Activated CD4-positive, alpha-beta T cell treated with anti-CD3 and anti-CD28 coated beads, Interleukin-2, Interleukin-4, amounts not matched to agents 100 ng/mL and 50 ng/mL, durations not matched to agents 16 hours and 8 hours (primary cell): ENCODE measurements around the gene PCDHB12.
"Not testable (repeated sequence)": the region's sequence is repeated elsewhere in the genome, so short reads cannot be mapped to it uniquely, and the experiment has no call there.

Experiments used
- DNase-seq: peaks from one replicate; pipeline ENCODE4 v3.0.0-alpha.2; 2020; ENCODE audit warnings: low spot score

The PCDHB12 gene

DNA sequence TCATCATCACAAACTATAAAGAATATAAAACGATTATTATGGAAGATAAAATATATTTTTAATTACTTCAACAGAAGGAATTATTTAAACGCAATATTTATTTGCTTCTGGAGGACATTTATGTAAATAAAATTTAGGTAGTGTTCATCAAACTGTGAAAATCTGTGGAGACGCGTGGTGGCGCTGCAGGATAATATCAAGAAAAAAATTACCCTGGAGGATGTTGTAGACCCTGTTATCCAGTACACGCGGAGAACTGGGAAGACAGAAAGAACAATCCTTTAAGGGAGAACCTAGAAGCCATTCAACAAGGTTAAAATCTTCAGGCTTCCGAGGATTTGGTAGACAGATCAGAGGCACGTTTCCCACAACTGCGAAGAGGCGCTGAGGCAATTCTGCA, at the start of gene PCDHB12:
PCDHB12 (plus strand) TSS at position 242 of the 400 bp plus-strand sequence. CDS start 189 bp downstream, outside the sequence.
- DNase-seq = no peak

DNA sequence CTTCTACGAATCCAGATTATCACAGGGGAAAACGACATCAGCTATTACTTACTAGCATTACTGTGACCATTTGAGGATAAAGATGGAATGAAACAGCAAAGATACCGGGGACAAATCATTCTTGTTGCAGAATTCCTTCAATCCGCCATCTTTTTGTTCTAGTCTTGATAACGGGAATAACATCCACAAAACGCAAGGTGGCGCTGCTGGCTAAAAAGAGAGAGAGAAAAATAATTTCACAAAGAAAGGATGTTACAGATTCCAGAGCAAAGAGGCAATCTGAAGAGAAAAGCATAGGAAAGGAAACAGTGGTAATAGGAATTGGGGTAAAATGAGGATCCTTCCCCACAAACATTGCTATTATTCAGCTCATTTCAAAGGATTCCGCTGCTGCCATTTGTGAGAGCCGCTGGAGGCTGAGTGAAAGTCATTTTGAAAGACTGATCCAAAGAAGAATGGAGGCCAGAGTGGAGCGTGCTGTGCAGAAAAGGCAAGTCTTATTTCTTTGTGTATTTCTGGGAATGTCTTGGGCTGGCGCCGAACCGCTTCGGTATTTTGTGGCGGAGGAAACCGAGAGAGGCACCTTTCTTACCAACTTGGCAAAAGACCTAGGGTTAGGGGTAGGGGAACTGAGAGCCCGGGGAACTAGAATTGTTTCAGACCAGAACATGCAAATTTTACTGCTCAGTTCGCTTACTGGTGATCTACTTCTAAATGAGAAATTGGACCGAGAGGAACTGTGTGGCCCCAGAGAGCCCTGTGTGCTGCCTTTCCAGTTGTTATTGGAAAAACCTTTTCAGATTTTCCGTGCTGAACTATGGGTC, 35.9 kb upstream of the PCDHB12 start, which contains the start of gene PCDHB7:
PCDHB7 (plus strand) TSS at position 264 of the 824 bp plus-strand sequence; CDS start at position 456, 192 bp downstream.
- DNase-seq = no peak

DNA sequence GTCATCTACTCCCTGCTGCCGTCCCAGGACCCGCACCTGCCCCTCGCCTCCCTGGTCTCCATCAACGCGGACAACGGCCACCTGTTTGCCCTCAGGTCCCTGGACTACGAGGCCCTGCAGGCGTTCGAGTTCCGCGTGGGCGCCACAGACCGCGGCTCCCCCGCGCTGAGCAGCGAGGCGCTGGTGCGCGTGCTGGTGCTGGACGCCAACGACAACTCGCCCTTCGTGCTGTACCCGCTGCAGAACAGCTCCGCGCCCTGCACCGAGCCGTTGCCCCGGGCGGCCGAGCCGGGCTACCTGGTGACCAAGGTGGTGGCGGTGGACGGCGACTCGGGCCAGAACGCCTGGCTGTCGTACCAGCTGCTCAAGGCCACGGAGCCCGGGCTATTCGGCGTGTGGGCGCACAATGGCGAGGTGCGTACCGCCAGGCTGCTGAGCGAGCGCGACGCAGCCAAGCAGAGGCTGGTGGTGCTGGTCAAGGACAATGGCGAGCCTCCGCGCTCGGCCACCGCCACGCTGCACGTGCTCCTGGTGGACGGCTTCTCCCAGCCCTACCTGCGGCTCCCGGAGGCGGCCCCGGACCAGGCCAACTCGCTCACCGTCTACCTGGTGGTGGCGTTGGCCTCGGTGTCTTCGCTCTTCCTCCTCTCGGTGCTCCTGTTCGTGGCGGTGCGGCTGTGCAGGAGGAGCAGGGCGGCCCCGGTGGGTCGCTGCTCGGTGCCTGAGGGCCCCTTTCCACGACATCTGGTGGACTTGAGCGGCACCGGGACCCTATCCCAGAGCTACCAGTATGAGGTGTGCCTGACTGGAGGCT, 34.0 kb upstream of the PCDHB12 start:
- DNase-seq = not testable (repeated sequence)

DNA sequence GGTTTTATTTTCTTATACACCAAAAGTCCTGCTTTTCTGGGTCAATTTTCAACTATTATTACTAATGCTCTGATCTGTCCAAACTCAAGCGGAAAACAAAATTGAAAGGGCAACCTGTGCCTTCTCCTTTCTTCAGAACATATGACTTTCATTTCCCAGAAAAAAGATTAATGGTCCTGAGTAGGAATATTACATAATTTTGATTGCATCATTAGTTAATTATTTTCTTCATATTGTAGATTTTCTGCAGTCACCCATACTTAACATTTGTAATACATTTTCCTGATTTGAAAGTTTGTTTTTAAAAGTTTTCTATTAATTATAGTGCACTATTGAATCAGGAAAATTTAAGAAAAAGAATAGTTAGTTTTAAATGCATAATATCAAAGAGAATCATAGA, 32.6 kb upstream of the PCDHB12 start:
- no peak for DNase-seq

DNA sequence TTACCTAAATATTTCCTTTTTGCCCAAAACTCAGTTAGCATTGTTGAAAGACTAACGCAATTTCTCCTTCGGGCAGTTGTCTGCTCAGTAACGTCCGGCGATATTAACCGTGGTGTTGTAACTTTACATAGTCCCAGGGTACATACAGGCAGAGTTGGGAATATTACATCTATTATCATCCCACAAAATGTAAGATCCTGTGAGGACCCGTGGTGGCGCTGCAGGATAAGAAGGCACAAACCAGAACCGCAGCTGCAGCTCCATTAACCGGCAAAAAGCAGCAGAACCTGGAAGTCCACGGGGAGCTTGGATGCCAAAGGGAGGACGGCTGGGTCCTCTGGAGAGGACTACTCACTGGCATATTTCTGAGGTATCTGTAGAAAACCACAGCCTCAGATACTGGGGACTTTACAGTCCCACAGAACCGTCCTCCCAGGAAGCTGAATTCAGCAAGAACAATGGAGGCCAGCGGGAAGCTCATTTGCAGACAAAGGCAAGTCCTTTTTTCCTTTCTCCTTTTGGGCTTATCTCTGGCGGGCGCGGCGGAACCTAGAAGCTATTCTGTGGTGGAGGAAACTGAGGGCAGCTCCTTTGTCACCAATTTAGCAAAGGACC, 30.8 kb upstream of the PCDHB12 start, which contains the start of gene PCDHB8:
PCDHB8 (plus strand) TSS at position 214 of the 615 bp plus-strand sequence; CDS start at position 459, 245 bp downstream.
- not testable (repeated sequence) for DNase-seq

DNA sequence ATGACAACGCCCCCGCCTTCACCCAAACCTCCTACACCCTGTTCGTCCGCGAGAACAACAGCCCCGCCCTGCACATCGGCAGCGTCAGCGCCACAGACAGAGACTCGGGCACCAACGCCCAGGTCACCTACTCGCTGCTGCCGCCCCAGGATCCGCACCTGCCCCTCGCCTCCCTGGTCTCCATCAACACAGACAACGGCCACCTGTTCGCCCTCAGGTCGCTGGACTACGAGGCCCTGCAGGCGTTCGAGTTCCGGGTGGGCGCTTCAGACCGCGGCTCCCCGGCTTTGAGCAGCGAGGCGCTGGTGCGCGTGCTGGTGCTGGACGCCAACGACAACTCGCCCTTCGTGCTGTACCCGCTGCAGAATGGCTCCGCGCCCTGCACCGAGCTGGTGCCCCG, 29.1 kb upstream of the PCDHB12 start:
- not testable (repeated sequence) for DNase-seq

DNA sequence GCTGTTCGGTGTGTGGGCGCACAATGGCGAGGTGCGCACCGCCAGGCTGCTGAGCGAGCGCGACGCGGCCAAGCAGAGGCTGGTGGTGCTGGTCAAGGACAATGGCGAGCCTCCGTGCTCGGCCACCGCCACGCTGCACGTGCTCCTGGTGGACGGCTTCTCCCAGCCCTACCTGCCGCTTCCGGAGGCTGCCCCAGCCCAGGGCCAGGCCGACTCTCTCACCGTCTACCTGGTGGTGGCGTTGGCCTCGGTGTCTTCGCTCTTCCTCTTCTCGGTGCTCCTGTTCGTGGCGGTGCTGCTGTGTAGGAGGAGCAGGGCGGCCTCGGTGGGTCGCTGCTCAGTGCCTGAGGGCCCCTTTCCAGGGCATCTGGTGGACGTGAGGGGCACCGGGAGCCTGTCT, 28.6 kb upstream of the PCDHB12 start:
- DNase-seq = not testable (repeated sequence)

DNA sequence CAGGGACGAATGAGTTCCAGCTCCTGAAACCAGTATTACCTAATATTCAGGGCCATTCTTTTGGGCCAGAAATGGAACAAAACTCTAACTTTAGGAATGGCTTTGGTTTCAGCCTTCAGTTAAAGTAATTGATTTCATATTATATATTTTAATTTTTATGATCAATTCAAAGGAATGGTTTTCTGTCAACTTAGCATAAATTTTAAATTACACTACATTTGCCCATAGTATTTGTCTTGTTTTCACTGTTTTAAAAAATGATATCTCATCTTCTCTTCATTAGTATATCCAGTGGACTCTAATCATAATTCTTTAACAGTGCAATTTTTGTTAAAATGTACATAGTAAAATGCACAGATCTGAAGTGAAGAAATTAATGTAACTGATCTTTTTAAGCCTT, 28.2 kb upstream of the PCDHB12 start:
- DNase-seq = no peak

DNA sequence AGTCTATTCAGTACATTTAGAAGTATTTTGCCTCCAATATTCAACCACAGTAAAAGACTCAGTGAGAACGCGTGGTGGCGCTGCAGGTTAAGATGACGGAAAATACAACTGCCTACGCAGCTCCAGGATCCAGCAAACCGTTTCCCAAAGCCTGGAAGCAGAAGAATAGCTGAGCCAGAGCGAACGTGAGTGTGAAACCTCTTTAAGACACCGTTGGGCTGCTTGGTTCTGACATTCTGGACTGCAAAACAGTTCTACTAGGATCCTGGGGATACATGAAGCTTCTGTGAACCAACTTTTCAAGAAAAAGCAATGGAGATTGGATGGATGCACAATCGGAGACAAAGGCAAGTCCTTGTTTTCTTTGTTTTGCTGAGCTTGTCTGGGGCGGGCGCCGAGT, 26.3 kb upstream of the PCDHB12 start, which contains the start of gene PCDHB16:
PCDHB16 (plus strand) TSS at position 140 of the 400 bp plus-strand sequence; CDS start at position 313, 173 bp downstream.
- DNase-seq = no peak

DNA sequence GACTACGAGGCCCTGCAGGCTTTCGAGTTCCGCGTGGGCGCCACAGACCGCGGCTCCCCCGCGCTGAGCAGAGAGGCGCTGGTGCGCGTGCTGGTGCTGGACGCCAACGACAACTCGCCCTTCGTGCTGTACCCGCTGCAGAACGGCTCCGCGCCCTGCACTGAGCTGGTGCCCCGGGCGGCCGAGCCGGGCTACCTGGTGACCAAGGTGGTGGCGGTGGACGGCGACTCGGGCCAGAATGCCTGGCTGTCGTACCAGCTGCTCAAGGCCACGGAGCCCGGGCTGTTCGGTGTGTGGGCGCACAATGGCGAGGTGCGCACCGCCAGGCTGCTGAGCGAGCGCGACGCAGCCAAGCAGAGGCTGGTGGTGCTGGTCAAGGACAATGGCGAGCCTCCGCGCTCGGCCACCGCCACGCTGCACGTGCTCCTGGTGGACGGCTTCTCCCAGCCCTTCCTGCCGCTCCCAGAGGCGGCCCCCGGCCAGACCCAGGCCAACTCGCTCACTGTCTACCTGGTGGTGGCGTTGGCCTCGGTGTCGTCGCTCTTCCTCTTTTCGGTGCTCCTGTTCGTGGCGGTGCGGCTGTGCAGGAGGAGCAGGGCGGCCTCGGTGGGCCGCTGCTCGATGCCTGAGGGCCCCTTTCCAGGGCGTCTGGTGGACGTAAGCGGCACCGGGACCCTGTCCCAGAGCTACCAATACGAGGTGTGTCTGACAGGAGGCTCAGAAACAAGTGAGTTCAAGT, 24.2 kb upstream of the PCDHB12 start:
- DNase-seq = not testable (repeated sequence)

DNA sequence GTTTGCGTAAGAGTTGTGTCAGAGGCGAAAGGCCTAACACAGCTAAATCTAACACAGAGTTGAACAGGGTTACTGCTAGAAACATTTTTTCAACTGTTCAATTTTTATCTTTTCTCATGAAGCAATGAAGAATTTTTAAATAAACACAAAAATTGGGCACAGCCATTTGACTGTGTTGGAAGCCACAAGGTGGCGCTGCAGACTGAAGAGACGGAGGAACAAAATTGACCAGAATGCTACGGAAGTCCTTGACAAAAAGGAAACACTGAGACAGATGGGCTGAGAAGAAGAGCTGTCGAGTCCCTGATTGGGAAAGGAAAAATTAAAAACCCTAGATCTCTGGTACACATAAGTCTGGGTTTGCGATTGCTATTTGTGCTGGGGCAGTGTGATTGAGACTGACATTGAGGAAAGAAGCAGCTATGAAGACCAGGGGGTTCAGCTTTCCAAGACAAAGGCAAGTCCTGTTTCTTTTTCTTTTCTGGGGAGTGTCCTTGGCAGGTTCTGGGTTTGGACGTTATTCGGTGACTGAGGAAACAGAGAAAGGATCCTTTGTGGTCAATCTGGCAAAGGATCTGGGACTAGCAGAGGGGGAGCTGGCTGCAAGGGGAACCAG, 21.5 kb upstream of the PCDHB12 start, which contains the start of gene PCDHB9:
PCDHB9 (plus strand) TSS at position 265 of the 616 bp plus-strand sequence; CDS start at position 423, 158 bp downstream.
- peak; percentile 13 for DNase-seq

DNA sequence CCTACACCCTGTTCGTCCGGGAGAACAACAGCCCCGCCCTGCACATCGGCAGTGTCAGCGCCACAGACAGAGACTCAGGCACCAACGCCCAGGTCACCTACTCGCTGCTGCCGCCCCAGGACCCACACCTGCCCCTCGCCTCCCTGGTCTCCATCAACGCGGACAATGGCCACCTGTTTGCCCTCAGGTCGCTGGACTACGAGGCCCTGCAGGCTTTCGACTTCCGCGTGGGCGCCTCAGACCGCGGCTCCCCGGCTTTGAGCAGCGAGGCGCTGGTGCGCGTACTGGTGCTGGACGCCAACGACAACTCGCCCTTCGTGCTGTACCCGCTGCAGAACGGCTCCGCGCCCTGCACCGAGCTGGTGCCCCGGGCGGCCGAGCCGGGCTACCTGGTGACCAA, 19.8 kb upstream of the PCDHB12 start:
- not testable (repeated sequence) for DNase-seq

DNA sequence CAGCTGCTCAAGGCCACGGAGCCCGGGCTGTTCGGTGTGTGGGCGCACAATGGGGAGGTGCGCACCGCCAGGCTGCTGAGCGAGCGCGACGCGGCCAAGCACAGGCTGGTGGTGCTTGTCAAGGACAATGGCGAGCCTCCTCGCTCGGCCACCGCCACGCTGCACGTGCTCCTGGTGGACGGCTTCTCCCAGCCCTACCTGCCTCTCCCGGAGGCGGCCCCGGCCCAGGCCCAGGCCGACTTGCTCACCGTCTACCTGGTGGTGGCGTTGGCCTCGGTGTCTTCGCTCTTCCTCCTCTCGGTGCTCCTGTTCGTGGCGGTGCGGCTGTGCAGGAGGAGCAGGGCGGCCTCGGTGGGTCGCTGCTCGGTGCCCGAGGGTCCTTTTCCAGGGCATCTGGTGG, 19.4 kb upstream of the PCDHB12 start:
- DNase-seq = not testable (repeated sequence)

DNA sequence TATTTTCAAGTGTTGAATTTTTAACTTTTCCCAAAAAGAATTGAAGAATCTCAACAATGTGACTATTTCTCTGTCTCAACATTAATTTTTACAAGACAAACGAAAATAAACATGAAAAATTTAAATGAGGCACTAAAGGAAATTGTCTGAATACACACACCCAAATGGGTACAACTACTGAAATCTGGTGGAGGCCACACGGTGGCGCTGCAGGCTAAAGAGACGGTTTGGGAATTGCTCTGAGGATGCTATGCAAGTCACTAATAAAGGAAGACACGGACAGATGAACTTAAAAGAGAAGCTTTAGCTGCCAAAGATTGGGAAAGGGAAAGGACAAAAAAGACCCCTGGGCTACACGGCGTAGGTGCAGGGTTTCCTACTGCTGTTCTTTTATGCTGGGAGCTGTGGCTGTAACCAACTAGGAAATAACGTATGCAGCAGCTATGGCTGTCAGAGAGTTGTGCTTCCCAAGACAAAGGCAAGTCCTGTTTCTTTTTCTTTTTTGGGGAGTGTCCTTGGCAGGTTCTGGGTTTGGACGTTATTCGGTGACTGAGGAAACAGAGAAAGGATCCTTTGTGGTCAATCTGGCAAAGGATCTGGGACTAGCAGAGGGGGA, 16.3 kb upstream of the PCDHB12 start, which contains the start of gene PCDHB10:
PCDHB10 (plus strand) TSS at position 244 of the 616 bp plus-strand sequence; CDS start at position 444, 200 bp downstream.
- peak; percentile 6 for DNase-seq

DNA sequence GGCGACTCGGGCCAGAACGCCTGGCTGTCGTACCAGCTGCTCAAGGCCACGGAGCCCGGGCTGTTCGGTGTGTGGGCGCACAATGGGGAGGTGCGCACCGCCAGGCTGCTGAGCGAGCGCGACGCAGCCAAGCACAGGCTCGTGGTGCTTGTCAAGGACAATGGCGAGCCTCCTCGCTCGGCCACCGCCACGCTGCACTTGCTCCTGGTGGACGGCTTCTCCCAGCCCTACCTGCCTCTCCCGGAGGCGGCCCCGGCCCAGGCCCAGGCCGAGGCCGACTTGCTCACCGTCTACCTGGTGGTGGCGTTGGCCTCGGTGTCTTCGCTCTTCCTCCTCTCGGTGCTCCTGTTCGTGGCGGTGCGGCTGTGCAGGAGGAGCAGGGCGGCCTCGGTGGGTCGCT, 14.2 kb upstream of the PCDHB12 start:
- DNase-seq = not testable (repeated sequence)

DNA sequence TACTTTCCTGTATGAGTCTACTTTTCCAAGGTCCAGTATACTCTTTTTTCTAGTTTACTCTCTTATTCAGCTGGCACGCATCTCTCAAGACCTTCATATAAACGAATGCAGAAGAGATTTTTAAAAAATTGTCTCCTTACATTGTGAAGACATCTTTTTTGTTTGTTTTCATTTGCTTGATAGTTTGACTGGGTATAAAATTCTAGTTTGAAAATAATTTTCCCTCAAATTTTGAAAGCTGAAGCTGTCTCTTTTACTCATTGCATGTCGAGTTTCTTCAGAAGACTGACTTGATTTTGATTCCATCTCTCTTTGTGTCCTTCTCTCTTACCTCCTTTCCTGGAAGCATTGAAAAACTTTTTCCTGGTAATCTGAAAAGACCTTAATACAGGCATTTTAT, 12.2 kb upstream of the PCDHB12 start:
- DNase-seq = no peak

DNA sequence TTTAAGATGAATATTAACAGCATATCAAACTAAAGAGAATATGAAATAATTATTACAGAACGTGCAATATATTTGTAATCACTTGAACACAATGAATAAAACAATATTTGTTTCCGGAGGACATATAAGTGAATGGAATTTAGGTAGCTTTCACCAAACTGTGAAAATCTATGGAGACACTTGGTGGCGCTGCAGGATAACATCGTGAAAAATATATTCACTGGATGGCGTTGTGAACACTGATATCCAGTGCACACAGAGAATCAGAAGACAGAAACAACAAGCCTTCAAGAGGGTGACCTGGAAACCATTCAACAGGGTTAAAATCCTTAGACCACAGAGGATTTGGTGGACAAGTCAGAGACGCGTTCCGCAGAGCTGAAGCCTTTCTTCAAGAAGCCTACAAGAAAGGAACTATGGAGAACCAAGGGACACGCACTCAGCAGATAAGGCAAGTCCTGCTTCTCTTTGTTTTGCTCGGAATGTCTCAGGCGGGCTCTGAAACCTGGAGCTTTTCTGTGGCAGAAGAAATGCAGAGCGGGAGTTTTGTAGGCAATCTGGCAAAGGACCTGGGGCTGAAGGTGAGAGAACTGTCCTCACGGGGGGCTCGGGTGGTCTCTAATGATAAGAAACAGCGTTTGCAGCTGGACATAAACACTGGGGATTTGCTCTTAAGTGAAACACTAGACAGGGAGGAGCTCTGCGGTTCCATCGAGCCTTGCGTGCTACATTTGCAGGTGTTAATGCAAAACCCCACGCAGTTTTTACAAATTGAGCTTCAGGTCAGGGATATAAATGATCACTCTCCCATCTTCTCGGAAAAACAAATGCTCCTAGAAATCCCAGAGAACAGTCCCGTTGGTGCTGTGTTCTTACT, 8.9 kb upstream of the PCDHB12 start, which contains the start of gene PCDHB11:
PCDHB11 (plus strand) TSS at position 269 of the 877 bp plus-strand sequence; CDS start at position 417, 148 bp downstream.
- no peak for DNase-seq

DNA sequence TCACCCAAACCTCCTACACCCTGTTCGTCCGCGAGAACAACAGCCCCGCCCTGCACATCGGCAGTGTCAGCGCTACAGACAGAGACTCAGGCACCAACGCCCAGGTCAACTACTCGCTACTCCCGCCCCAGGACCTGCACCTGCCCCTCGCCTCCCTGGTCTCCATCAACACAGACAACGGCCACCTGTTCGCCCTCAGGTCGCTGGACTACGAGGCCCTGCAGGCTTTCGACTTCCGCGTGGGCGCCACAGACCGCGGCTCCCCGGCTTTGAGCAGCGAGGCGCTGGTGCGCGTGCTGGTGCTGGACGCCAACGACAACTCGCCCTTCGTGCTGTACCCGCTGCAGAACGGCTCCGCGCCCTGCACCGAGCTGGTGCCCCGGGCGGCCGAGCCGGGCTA, 7.4 kb upstream of the PCDHB12 start:
- not testable (repeated sequence) for DNase-seq

DNA sequence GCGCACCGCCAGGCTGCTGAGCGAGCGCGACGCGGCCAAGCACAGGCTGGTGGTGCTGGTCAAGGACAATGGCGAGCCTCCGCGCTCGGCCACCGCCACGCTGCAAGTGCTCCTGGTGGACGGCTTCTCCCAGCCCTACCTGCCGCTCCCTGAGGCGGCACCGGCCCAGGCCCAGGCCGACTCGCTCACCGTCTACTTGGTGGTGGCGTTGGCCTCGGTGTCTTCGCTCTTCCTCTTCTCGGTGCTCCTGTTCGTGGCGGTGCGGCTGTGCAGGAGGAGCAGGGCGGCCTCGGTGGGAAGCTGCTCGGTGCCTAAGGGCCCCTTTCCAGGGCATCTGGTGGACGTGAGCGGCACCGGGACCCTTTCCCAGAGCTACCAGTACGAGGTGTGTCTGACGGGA, 6.9 kb upstream of the PCDHB12 start:
- DNase-seq = not testable (repeated sequence)
